ENCODE results near the gene ITPR2. TPM values are rescaled to one million over a fixed set of nuclear protein-coding genes. Genes with fewer than 3 reads are reported as not detected.

The ITPR2 gene
- total RNA-seq, 2 donors from 2014 or later = 14.8 to 74.4 TPM

GRCh38 chr12:26771861-26772260 is 61.1 kb downstream of the ITPR2 start:
- no peak overlapping the region for H3K27ac Mint-ChIP-seq
- TF ChIP-seq CTCF (conservative IDR thresholded peaks at IDR 0.05) = no peak
- Histone ChIP-seq H3K27me3 (ENCODE audit: control insufficient read depth, insufficient read depth, low read length, poor library complexity, severe bottlenecking) (no peaks in the 10 kb centered on the region), H3K4me1 (ENCODE audit: control insufficient read depth, insufficient read depth, low read length) (no peaks in the 10 kb centered on the region), H3K36me3 (ENCODE audit: control insufficient read depth, insufficient read depth, low read length) (no peaks in the 10 kb centered on the region), H3K9me3 (ENCODE audit: control insufficient read depth, low read length) (peaks cover 3% of the 10 kb centered on the region), H3K27ac (ENCODE audit: low read depth, low read length) (no peak overlapping the region), H3K9ac (ENCODE audit: extremely low read depth, low read length, poor library complexity, severe bottlenecking) (no peak overlapping the region), H3K4me3 (ENCODE audit: low read length) (no peak overlapping the region)
- peaks cover 10% of the 10 kb centered on the region for H3K4me1 Mint-ChIP-seq
- 96 to 100% methylated on average over 1 to 4 of the region's 4 CpGs for WGBS, 2 experiments (ENCODE audit: insufficient coverage in 1 of 2, insufficient read length in 1 of 2)
- peaks cover 10% of the 10 kb centered on the region for H3K9me3 Mint-ChIP-seq
- no peaks in the 10 kb centered on the region for H3K27me3 Mint-ChIP-seq (ENCODE audit: insufficient read depth)
- H3K4me3 Mint-ChIP-seq = no peak overlapping the region
- DNase-seq = no peak
- peaks cover 23% of the 10 kb centered on the region for H3K36me3 Mint-ChIP-seq (ENCODE audit: low read depth)

- Histone ChIP-seq H3K9ac (ENCODE audit: extremely low read depth, low read length, poor library complexity, severe bottlenecking) (no peak overlapping the region), H3K9me3 (ENCODE audit: control insufficient read depth, low read length) (no peaks in the 10 kb centered on the region), H3K36me3 (ENCODE audit: control insufficient read depth, insufficient read depth, low read length) (no peaks in the 10 kb centered on the region), H3K27me3 (ENCODE audit: control insufficient read depth, insufficient read depth, low read length, poor library complexity, severe bottlenecking) (no peaks in the 10 kb centered on the region), H3K4me3 (ENCODE audit: low read length) (no peak overlapping the region), H3K4me1 (ENCODE audit: control insufficient read depth, insufficient read depth, low read length) (no peaks in the 10 kb centered on the region), H3K27ac (ENCODE audit: low read depth, low read length) (no peak overlapping the region)
- 75 to 89% methylated on average over 1 to 5 of the region's 5 CpGs for WGBS, 2 experiments (ENCODE audit: insufficient coverage in 1 of 2, insufficient read length in 1 of 2)
- Mint-ChIP-seq H3K27ac (no peak overlapping the region), H3K4me3 (no peak overlapping the region), H3K36me3 (ENCODE audit: low read depth) (peaks cover 12% of the 10 kb centered on the region), H3K9me3 (no peaks in the 10 kb centered on the region), H3K4me1 (peaks cover 10% of the 10 kb centered on the region), H3K27me3 (ENCODE audit: insufficient read depth) (no peaks in the 10 kb centered on the region)
- TF ChIP-seq CTCF (conservative IDR thresholded peaks at IDR 0.05) = no peak
- no peak for DNase-seq
These were observed 62.5 kb downstream of the ITPR2 start for GRCh38 chr12:26770239-26771070.

GRCh38 chr12:26769611-26770010 is 63.4 kb downstream of the ITPR2 start:
- no peaks in the 10 kb centered on the region for H3K27me3 ChIP-seq (ENCODE audit: control insufficient read depth, insufficient read depth, low read length, poor library complexity, severe bottlenecking)
- H3K4me3 ChIP-seq (ENCODE audit: low read length) = no peak overlapping the region
- no peaks in the 10 kb centered on the region for H3K36me3 ChIP-seq (ENCODE audit: control insufficient read depth, insufficient read depth, low read length)
- H3K4me3 Mint-ChIP-seq = no peak overlapping the region
- H3K36me3 Mint-ChIP-seq (ENCODE audit: low read depth) = peaks cover 3% of the 10 kb centered on the region
- no peaks in the 10 kb centered on the region for H3K4me1 ChIP-seq (ENCODE audit: control insufficient read depth, insufficient read depth, low read length)
- no peaks in the 10 kb centered on the region for H3K9me3 ChIP-seq (ENCODE audit: control insufficient read depth, low read length)
- no peak for TF ChIP-seq CTCF (conservative IDR thresholded peaks at IDR 0.05)
- no peak for DNase-seq
- no peaks in the 10 kb centered on the region for H3K9me3 Mint-ChIP-seq
- H3K9ac ChIP-seq (ENCODE audit: extremely low read depth, low read length, poor library complexity, severe bottlenecking) = no peak overlapping the region
- 80% methylated on average over 2 of the region's 3 CpGs; no CpG with 5 or more reads in 1 of the 2 experiments for WGBS, 2 experiments (ENCODE audit: insufficient coverage in 1 of 2, insufficient read length in 1 of 2)
- H3K4me1 Mint-ChIP-seq = peaks cover 6% of the 10 kb centered on the region
- H3K27ac ChIP-seq (ENCODE audit: low read depth, low read length) = no peak overlapping the region
- H3K27me3 Mint-ChIP-seq (ENCODE audit: insufficient read depth) = no peaks in the 10 kb centered on the region
- H3K27ac Mint-ChIP-seq = no peak overlapping the region

Measured in endodermal cell (in vitro differentiated cells).